Keratinocyte (primary cell): ENCODE data around the gene LRRC57.

Source experiments
- CTCF ChIP-seq, 3 experiments: IDR thresholded peaks in 1 of 3; conservative IDR thresholded peaks in 1 of 3; optimal IDR thresholded peaks in 1 of 3; 2 replicates in 2 of 3; 3 replicates in 1 of 3; pipeline versions ENCODE3 to v1.5.1; 2011; ENCODE audit warnings: low read length in 3 of 3, mild to moderate bottlenecking in 3 of 3, moderate library complexity in 2 of 3, control low read depth in 1 of 3, inconsistent platforms in 1 of 3; ENCODE audit not compliant: insufficient read depth in 2 of 3; ENCODE audit errors: extremely low read depth in 1 of 3
- EZH2 ChIP-seq: IDR thresholded peaks from one replicate; pipeline ENCODE4 v1.6.1; 2012; ENCODE audit warnings: inconsistent platforms, mild to moderate bottlenecking, low read length, moderate library complexity

GRCh38 chr15:42507514-42507913, 41.1 kb downstream of the LRRC57 start:
- TF ChIP-seq CTCF (optimal IDR thresholded peaks at IDR 0.05 in 1 of 3, IDR thresholded peaks at IDR 0.05 in 1 of 3, conservative IDR thresholded peaks at IDR 0.05 in 1 of 3; ENCODE audit: extremely low read depth in 1 of 3, insufficient read depth in 2 of 3, low read length in 3 of 3) = no peak
- TF ChIP-seq EZH2 = no peak
